Measurements from ENCODE around the gene ZNF423.

Gene ZNF423

DNA sequence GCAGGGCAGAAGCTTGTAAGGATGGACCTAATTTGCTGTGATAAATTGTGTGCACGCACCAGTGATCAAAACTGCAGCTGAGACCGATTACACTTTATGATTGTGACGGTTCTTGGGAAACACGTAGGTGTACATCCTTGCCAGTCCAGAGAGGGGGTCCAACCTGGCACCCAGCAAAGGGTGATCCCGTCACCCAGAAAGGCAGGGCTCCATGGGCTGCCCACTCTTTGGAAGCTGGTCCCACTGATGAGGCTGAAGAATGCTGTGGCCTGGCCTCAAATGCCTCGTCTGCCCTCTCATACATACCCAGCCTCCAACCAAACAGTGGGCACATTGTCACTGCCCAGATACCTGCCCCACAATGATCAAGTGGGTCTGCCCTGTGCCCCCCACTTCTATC lies 350.4 kb downstream of the ZNF423 start:
- TF ChIP-seq, protein P1, sequence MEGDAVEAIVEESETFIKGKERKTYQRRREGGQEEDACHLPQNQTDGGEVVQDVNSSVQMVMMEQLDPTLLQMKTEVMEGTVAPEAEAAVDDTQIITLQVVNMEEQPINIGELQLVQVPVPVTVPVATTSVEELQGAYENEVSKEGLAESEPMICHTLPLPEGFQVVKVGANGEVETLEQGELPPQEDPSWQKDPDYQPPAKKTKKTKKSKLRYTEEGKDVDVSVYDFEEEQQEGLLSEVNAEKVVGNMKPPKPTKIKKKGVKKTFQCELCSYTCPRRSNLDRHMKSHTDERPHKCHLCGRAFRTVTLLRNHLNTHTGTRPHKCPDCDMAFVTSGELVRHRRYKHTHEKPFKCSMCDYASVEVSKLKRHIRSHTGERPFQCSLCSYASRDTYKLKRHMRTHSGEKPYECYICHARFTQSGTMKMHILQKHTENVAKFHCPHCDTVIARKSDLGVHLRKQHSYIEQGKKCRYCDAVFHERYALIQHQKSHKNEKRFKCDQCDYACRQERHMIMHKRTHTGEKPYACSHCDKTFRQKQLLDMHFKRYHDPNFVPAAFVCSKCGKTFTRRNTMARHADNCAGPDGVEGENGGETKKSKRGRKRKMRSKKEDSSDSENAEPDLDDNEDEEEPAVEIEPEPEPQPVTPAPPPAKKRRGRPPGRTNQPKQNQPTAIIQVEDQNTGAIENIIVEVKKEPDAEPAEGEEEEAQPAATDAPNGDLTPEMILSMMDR (IDR thresholded peaks at IDR 0.05; ENCODE audit: insufficient read depth, low read depth, low read length, missing control alignments) = no peak
- no peak for DNase-seq (ENCODE audit: low read depth)

DNA sequence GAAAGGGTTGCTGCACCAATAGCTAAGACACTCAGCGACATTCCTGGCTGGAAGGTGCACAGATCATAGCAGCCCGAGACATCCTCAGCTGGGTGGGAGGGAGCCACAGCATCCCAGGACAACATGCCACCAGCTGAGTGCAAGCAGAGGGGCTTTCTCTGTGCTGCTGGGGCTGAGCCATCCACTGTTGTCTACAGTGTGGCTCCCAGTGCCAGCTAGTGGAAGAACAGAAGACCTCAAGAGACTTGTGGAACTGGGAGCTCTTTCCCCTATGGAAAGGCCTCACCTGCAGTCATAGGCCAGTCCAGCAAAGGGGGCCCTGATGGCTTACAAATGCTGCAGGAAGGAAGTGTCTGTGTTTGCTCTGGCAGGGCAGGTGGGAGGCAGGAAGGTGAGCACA lies 351.3 kb downstream of the ZNF423 start:
- H3K4me3 ChIP-seq (ENCODE audit: low read depth, low read length) = no peak overlapping the region
- DNase-seq (ENCODE audit: low read depth) = no peak

More for the DNA sequence above, 350.4 kb downstream of the ZNF423 start:
- no peak overlapping the region for H3K4me3 ChIP-seq (ENCODE audit: low read depth, low read length)

DNA sequence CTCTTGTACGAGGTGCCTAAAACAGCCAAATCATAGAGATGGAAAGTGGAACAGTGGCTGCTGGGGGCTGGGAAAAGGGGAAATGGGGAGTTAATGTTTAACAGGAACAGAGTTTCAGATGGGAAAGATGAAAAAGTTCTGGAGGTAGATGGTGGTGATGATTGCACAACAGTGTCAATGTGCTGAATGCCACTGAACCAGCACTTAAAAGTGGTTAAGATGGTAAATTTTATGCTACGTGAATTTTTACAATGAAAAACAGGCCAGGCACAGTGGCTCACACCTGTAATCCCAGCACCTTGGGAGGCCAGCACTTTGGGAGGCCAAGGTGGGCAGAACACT lies 351.9 kb downstream of the ZNF423 start:
- TF ChIP-seq, protein P1 (IDR thresholded peaks at IDR 0.05; ENCODE audit: insufficient read depth, low read depth, low read length, missing control alignments) = no peak

More for the DNA sequence above, 351.3 kb downstream of the ZNF423 start:
- TF ChIP-seq, protein P1 (IDR thresholded peaks at IDR 0.05; ENCODE audit: insufficient read depth, low read depth, low read length, missing control alignments) = no peak

DNA sequence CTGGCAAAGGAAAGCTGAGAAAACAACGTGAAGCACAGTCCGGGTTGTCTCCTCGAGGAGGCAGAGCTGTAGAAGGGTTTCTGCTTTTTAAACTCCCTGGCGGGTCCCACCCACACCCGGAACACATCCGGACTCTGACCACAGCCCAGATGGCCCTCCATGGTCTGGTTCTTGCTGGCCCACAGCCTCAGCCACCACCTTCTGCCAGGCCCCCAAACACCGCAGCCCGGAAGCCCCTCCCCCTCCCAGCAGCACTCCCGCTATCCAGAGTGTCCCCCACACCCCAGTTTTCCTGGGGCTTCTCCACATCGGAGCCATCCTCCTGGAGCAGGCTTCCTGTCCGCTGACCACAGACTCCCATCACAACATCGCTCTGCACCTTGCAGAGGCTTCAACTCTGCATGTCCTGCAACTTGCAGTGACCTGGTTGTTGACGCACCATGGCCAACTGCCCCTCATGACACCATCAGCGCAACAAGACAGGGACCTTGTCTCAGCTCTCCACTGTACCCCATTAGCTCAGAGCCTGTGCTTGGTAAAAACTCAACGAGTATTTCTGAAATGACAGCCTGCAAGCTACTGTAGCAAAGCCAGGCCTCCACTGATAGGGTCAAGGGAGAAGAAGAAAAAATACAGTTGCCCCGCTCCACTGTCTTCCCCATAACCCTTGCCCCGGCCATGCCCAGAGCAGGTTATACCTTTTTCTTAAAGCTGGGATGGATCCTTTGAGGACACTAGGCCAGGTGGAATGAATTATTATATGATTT lies 352.5 kb downstream of the ZNF423 start:
- TF ChIP-seq, protein P1 (IDR thresholded peaks at IDR 0.05; ENCODE audit: insufficient read depth, low read depth, low read length, missing control alignments) = no peak
- peak; percentile 61 for DNase-seq (ENCODE audit: low read depth)
- H3K4me3 ChIP-seq (ENCODE audit: low read depth, low read length) = no peak overlapping the region

More for the DNA sequence above, 351.9 kb downstream of the ZNF423 start:
- no peak overlapping the region for H3K4me3 ChIP-seq (ENCODE audit: low read depth, low read length)
- no peak for DNase-seq (ENCODE audit: low read depth)

DNA sequence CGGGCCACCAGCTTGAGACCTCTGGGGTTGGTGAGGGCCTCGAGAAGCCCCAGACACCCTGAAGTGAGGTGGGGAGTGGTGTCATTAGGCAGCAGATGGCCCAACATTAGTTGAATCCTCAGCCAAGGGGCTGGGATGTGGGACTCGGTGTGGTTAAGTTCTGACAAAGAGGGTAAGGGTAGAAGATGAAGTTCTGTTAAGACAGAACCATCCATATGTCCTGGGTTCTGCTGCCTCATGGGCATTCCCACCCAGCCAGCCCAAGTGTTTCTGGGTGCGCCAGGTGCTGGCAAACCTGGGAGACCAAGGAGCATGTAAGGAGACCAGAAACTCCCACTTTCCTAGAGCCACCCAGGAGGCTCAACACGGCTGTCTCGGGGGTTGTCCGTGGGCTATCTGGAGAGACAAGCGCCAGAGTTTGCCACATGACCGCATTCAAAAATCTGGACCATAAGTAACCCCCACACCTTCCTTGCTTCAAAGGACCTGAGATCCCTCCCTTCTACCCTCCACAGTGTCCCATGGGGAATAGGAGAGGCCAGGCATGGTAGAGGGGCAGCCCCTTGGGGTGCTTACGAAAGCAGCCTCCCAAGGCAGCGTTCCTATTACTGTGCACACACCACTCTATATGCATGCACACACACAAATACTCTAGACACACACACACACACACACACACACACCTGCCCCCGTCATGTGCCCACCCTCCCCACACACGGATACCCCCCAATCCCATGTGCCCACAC lies 353.6 kb downstream of the ZNF423 start:
- no peak for DNase-seq (ENCODE audit: low read depth)
- TF ChIP-seq, protein P1 (IDR thresholded peaks at IDR 0.05; ENCODE audit: insufficient read depth, low read depth, low read length, missing control alignments) = no peak
- no peak overlapping the region for H3K4me3 ChIP-seq (ENCODE audit: low read depth, low read length)

DNA sequence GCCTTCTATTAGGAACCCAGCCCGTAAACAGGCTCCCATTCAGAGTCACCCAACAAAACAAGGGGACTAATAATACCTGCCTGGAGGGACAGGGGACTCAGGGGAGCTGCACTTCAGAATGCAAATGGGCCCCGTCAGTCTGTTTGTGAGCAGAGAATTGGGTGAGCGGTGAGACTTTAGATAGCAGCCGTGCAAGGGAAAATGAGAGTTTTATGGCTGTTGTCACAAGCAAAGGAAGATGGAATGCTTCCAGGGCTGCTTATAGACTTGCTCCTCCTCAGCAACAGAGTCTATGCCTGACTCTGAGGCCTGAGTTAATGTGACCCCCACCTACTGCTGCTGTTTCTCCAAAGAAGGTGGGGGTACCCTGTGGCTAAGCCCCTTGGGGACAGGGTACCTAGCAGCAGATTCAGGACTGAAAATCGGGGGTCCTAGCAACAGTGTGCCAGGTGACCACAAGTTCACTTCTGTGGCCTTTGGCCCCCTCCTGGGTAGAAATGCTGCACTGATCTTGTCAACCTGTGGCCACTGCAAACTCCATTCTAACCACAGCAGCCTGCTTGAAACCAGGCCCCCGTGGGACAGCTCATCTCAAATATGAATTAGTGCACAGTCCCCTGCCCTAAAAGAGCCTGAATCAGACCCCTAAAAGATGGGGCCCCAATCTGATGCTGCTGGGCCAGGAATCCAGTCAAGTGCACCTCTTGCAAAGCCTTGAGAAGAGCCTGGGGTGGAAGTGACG lies 355.9 kb downstream of the ZNF423 start:
- TF ChIP-seq, protein P1 (IDR thresholded peaks at IDR 0.05; ENCODE audit: insufficient read depth, low read depth, low read length, missing control alignments) = no peak
- no peak for DNase-seq (ENCODE audit: low read depth)

More for the DNA sequence above, 355.9 kb downstream of the ZNF423 start:
- H3K4me3 ChIP-seq (ENCODE audit: low read depth, low read length) = no peak overlapping the region
